Stimulated activated CD4-positive, alpha-beta T cell treated with anti-CD3 and anti-CD28 coated beads, Interleukin-1b, Interleukin-23, amount 100 ng/mL, for 1 hour (primary cell): Measurements from ENCODE around the gene SMAD3.

ENCODE experiments used
- DNase-seq, 2 donors: peaks; one replicate each; pipeline ENCODE4 v3.0.0-alpha.2; 2020; ENCODE audit warnings: low read depth in 2 of 2

The SMAD3 gene

DNA sequence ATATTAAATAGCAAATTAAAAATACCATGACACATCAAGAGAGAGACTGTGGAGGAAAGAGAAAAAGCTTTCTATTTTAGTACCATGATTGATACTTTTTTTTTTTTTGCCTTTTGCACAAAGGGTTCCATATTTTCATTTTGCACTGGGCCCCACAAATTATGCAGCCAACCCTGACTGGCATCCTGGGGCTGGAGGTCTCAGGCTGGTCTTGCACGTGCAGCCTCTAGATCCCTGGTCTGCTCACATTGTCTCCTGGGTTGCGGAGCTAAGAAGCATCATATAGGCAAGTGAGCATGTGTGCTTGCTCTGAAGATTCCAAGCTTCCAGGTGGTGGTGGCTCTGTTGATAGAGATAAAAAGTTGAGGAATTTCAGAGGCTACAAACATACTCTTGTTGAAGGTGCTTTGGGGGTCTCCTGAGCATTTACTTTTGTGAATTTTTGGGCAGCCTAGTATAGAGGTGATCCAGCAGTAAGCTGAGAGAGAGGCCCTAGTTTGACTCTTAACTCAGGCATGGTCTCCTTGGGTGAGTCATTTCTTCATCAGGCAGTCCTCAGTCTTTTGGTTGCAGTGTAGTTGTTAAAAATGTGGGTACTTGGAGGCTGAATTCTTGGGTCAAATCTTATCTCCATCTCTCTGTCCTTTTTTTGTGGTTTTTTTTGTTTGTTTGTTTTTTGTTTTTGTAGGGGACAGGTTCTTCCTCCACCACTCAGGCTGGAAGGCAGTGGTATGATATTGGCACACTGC is 31.3 kb downstream of the SMAD3 start:
- DNase-seq: no peak

- no peak for DNase-seq
These were observed 32.0 kb downstream of the SMAD3 start for GRCh38 chr15:67097424-67097823.

DNA sequence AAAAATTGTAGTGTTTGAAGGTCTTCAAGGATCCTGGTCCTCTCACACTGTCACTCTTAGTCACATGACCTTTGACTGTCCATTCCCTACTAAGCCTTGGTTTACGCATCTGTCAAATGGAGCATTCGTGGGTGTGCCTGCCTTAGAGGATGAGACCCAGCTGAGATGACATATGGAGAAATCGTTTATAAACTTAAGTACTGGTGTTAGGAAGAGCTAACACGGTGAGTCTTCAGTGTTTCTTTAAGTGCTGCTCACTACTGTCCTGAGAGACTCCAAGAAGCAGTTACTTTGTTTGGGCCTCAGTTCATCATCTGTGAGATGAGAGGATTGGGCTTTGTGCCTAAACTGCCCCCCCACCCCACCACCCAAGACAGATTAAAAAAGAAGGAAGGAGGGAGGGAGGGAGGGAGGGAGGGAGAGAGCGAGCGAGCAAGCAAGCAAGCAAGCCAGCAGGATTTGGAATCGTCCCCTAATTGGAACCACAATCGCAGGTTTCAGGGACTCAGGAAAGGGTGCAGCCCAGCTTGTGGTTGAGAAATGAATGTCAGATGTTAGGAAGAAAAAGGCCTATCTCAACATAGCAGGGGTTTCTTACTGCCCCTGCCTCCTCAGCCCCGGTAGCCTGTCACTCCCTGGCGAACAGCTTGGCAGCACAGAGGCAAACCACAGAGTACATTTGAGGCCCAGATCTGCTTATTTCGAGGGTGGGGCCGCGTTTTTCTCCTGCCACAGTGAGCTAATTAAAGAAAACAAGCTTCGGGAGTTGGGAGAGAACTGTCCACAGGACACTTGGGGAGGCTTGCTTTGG is 32.7 kb downstream of the SMAD3 start:
- no peak for DNase-seq

GRCh38 chr15:67098768-67099282 is 33.4 kb downstream of the SMAD3 start:
- no peak for DNase-seq

- DNase-seq: no peak
These were observed 34.9 kb downstream of the SMAD3 start for GRCh38 chr15:67100124-67100791.

GRCh38 chr15:67100801-67101581 is 35.6 kb downstream of the SMAD3 start:
- no peak for DNase-seq

- no peak for DNase-seq
These were observed 36.7 kb downstream of the SMAD3 start for GRCh38 chr15:67101911-67102598.

GRCh38 chr15:67102599-67102929 is 37.2 kb downstream of the SMAD3 start:
- no peak for DNase-seq

- DNase-seq: no peak
These were observed 37.6 kb downstream of the SMAD3 start for GRCh38 chr15:67103021-67103420.

DNA sequence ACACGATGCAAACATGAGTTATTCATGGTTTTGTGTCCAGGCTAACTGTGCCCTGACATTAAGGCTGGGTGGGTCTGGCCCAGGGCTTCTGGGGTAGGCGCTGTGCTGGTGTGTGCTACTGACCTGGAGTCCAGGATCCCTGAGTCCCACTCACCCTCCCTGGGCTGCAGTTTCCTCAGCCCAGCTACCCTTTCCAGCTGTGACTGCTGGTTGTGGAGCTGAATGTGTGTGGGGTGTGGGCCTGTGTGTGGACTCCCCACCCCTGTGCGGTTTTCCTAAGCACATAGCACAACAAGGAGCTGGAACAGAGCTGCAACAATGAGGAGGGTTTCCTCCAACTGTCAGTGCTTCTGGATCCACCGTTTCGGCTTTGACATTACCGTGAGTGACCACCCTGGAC is 38.0 kb downstream of the SMAD3 start:
- no peak for DNase-seq

DNA sequence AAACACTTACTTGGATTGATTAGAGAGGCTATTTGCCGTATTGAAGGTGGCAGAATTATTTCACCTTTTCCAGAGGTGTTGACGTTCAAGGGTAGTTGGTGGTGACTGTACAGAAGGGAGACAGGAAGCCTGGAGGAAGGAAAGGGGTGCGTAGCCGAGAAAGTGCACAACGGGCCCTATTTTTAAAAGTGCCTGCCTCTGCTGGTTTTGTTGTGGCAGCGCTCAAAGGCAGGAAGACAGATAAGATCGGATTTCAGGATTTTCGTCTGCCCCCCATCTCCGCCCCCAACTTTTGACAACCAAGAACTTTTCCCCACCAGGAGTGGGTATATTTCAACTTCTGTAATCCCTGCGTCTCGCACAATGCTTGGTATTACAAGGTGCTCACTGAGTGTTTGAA is 38.5 kb downstream of the SMAD3 start:
- DNase-seq: no peak

DNA sequence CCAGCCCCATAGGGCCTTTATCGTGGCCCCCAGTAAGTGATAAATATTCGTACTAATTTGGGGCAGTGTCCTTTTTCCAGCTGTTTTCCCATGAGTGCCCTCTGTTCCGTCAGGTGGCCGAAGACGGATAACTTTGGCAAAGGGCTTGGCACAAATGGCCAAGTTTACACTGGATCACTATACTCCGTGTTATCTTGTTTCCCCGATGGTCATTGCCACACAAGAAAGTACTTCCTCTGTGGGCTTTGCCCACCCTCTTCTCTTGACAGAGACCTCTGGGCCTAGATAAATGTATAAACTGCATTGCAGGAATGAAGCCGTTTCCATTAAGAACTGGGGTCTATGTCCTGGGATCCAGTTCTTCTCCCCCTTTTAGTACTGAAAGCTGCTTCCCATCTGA is 39.1 kb downstream of the SMAD3 start:
- DNase-seq: no peak

DNA sequence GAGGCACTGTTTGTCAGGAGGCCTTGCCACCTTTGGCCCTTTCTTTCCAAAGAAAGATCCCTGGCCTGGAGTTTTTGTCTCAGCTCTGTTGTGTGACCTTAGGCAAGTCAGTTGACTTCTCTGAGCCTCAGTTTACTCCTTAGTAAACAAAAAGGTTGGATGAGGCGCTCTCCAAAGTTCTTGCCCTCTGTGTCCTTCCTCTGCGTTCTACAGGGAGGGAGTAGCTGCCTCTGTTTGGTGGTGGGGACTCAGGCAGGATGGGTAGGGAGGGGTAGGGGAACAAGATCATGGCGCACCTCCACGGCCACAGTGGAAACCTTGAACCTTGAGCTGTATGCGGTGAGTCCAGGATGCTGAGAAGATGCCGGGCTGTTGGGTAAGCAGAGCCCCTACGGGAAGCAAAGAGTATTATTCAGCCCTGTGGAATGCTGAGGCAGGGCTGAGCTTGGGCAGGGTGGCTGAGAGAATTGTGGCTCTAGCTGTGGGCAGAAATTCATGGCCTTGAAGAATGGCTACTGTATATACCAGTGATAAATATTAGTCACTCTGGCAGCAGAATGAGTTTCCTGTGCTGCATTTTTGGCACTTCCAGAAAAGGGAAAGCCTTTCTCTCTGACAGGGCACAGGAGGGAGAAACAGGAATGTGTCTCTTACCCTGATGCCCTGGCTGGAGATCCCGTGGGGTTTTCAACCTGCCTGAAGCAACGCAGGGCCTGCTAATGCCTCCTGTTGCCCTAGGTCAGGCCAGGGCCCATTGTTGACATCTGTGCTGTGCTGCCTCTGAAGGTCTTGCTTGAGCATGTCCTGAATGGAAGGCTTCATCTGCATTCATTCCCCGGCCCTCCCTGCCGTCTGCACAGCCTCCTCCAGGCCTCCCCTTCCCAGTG is 39.9 kb downstream of the SMAD3 start:
- no peak for DNase-seq

DNA sequence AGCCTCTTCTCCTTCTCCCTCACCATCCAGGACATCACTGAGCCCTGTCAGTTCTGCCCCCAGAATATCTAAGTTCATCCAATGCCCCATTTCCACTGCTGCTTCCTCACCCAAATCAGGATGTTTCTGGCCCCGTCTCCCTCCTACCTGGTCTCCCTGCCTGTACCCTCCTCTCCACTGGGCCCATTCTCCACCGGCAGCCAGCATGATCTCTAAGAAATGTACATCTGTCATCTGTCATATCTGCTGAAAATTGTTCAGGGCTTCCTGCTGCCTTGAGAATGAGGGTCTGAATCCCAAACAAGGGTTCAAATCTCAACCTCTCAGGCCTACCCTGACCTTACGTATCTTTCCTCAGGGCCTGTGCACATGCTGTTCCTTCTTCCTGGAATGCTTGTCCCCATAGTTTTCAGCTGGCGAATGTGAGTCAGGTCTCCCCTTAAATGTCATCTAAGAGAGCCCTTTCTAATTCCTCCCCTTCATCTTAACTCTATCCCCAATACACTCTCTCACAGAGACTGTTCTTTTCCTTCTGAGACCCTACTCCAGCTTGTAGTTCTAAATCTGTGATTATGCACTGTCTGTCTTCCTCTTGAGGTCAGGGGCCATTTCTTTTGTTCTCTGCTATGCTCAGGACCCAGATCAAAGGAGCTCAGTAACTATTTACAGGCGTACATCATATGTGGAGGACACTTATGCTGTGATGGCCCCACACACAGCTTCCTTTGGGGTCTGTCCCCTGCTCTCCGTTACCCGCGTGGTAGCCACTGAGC is 40.8 kb downstream of the SMAD3 start:
- DNase-seq: no peak

GRCh38 chr15:67106764-67107013 is 41.3 kb downstream of the SMAD3 start:
- no peak for DNase-seq

GRCh38 chr15:67107014-67107812 is 41.8 kb downstream of the SMAD3 start:
- no peak for DNase-seq

DNA sequence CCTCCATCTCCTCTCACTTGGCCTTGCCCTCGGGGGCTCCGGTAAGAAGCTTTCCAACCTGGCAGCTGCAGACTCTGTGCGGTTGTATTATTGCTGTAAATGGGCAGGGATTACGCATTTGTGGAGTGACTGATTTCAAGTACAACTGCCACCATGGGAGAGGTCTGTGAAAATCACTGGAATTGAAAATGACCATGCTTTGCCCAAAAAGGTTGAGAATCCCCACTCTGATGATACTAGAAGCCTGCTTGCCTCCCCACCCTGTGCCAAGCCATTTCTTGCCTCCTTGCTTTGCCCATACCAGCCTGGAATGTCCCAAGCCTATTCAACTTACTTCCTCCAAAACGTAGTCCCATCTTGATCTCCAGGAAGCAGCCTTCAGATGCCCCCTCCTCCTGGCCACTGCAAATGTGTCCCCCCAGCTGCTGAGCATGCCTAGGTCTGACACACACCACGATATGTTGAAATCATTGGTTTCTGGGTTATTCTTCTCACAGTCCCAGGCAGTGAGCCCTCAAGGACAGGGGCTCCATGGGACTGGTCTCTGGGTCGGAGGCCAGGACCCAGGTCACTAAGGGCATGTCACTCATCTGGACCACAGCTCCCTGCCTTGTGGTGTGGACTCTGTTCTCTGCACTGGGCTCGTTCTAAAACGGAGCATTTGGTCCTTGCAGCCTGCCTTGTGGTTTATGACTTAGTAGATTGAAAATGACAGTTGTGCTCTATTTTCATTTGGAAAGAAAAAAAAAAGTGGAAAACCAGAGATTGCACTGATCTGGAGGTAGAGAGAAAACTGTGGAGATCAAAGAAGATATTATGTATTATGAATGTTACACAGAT is 42.9 kb downstream of the SMAD3 start:
- DNase-seq: no peak
